H1 (cell line): ENCODE measurements around the gene EFCAB6. TPM values are rescaled to one million over a fixed set of nuclear protein-coding genes. Genes with fewer than 3 reads are reported as not detected.

Experiments used
- CTCF ChIA-PET: fragments of 300-600 bp; sonication (Branson Sonifier 250); formaldehyde crosslinking; loops from one replicate; lab custom pipeline; 2021; ENCODE audit not compliant: partially characterized antibody; lab: Charles Lee
- POLR2A ChIA-PET: fragments of 300-600 bp; sonication (Branson Sonifier 250); formaldehyde crosslinking; loops from one replicate; lab custom pipeline; 2021; ENCODE audit warnings: inconsistent platforms; ENCODE audit not compliant: partially characterized antibody; lab: Charles Lee
- DNase-seq, 2 experiments: peaks; one replicate each; pipeline versions ENCODE4 v3.0.0 to v3.0.0-alpha.2; 2010 to 2022; ENCODE audit warnings: low spot score in 2 of 2, low read depth in 1 of 2, mixed read lengths in 1 of 2
- FAIRE-seq: peaks from 2 replicates; lab custom pipeline; 2011; peaks lifted over from hg19 to GRCh38; lab: Jason Lieb, UNC
- H2AFZ ChIP-seq: 2 replicates; pipeline ENCODE4 v1.8.1; 2012; ENCODE audit warnings: low read length, inconsistent platforms
- H2AK5ac ChIP-seq: 2 replicates; pipeline ENCODE4 v1.6.1; 2013; ENCODE audit warnings: low read depth, low read length
- H2BK120ac ChIP-seq: replicated peaks from 2 replicates; pipeline ENCODE3; 2013; ENCODE audit warnings: low read depth, low read length, inconsistent platforms
- H2BK12ac ChIP-seq: 2 replicates; pipeline ENCODE4 v1.6.1; 2013; ENCODE audit warnings: low read depth, low read length
- H2BK15ac ChIP-seq: 2 replicates; pipeline ENCODE4 v1.6.1; 2013; ENCODE audit warnings: low read length
- H2BK20ac ChIP-seq: 2 replicates; pipeline ENCODE4 v1.6.1; 2013; ENCODE audit warnings: low read length
- H2BK5ac ChIP-seq: 2 replicates; pipeline ENCODE4 v1.6.1; 2013; ENCODE audit warnings: low read depth, low read length
- H3K14ac ChIP-seq: 2 replicates; pipeline ENCODE4 v1.6.1; 2013; ENCODE audit warnings: inconsistent platforms; ENCODE audit not compliant: insufficient read length
- H3K18ac ChIP-seq: 2 replicates; pipeline ENCODE4 v1.6.1; 2013; ENCODE audit warnings: low read length; ENCODE audit errors: extremely low read depth
- H3K23ac ChIP-seq: 2 replicates; pipeline ENCODE4 v1.6.1; 2013; ENCODE audit warnings: inconsistent platforms; ENCODE audit not compliant: insufficient read length
- H3K23me2 ChIP-seq: 2 replicates; pipeline ENCODE4 v1.6.1; 2013; ENCODE audit warnings: low read depth, low read length
- H3K27ac ChIP-seq: 2 replicates; pipeline ENCODE4 v1.6.1; 2011; ENCODE audit warnings: low read depth, low read length, inconsistent platforms
- H3K27me3 ChIP-seq, 4 experiments: replicated peaks in 1 of 4; 1 replicate in 1 of 4; 2 replicates in 3 of 4; pipeline versions ENCODE4 v1.6.1 to v1.8.1; 2011 to 2013; ENCODE audit warnings: low read length in 3 of 4, mild to moderate bottlenecking in 3 of 4, inconsistent platforms in 2 of 4, mixed read lengths in 2 of 4, moderate library complexity in 1 of 4; ENCODE audit not compliant: control insufficient read depth in 3 of 4, insufficient read depth in 3 of 4; ENCODE audit errors: extremely low read depth in 1 of 4
- H3K36me3 ChIP-seq, 4 experiments: 2 replicates each; pipeline versions ENCODE4 v1.6.1 to v1.8.1; 2011 to 2013; ENCODE audit warnings: mild to moderate bottlenecking in 4 of 4, low read length in 3 of 4, moderate library complexity in 2 of 4, control low read depth in 1 of 4, inconsistent platforms in 1 of 4; ENCODE audit not compliant: insufficient read depth in 4 of 4, control insufficient read depth in 2 of 4
- H3K4ac ChIP-seq: replicated peaks from 2 replicates; pipeline ENCODE3; 2013; ENCODE audit warnings: low read length, low read depth, mixed read lengths, inconsistent platforms; ENCODE audit not compliant: insufficient read length
- H3K4me1 ChIP-seq, 4 experiments: replicated peaks in 1 of 4; 1 replicate in 1 of 4; 2 replicates in 3 of 4; pipeline versions ENCODE4 v1.6.1 to v1.8.1; 2011 to 2013; ENCODE audit warnings: low read length in 3 of 4, inconsistent platforms in 2 of 4, mixed read lengths in 1 of 4; ENCODE audit not compliant: insufficient read depth in 4 of 4, control insufficient read depth in 3 of 4
- H3K4me2 ChIP-seq, 2 experiments: 2 replicates each; pipeline versions ENCODE4 v1.6.1 to v1.8.1; 2011 to 2013; ENCODE audit warnings: low read depth in 2 of 2, low read length in 2 of 2, control low read depth in 1 of 2, inconsistent platforms in 1 of 2, mild to moderate bottlenecking in 1 of 2; ENCODE audit not compliant: insufficient read depth in 1 of 2
- H3K4me3 ChIP-seq, 4 experiments: fragments of 200-600, 300-600 bp in 1 of 4; sonication (generic), shearing (Covaris generic), sonication (Bioruptor Twin) in 1 of 4; 2 replicates each; pipeline versions ENCODE4 v1.5.1 to v1.8.1; 2011 to 2016; ENCODE audit warnings: low read length in 4 of 4, low read depth in 3 of 4, control low read depth in 2 of 4, inconsistent platforms in 2 of 4, mild to moderate bottlenecking in 2 of 4, mixed read lengths in 1 of 4, moderate library complexity in 1 of 4; ENCODE audit not compliant: insufficient read depth in 2 of 4; ENCODE audit errors: extremely low read depth in 1 of 4
- H3K56ac ChIP-seq: replicated peaks from 2 replicates; pipeline ENCODE3; 2013; ENCODE audit warnings: low read depth, mild to moderate bottlenecking, mixed read lengths, low read length, inconsistent platforms; ENCODE audit not compliant: insufficient read length
- H3K79me1 ChIP-seq: 2 replicates; pipeline ENCODE4 v1.6.1; 2013; ENCODE audit warnings: low read depth, low read length, control low read depth
- H3K79me2 ChIP-seq, 2 experiments: 2 replicates each; pipeline versions ENCODE4 v1.6.1 to v1.8.1; 2012 to 2013; ENCODE audit warnings: low read length in 2 of 2, mild to moderate bottlenecking in 2 of 2, inconsistent platforms in 1 of 2; ENCODE audit not compliant: insufficient read depth in 2 of 2, control insufficient read depth in 1 of 2
- H3K9ac ChIP-seq, 4 experiments: replicated peaks in 1 of 4; 1 replicate in 1 of 4; 2 replicates in 3 of 4; pipeline versions ENCODE4 v1.6.1 to v1.8.1; 2011 to 2013; ENCODE audit warnings: low read depth in 3 of 4, low read length in 3 of 4, control low read depth in 2 of 4, mild to moderate bottlenecking in 2 of 4, moderate library complexity in 2 of 4, inconsistent platforms in 1 of 4; ENCODE audit errors: extremely low read depth in 1 of 4
- H3K9me3 ChIP-seq, 2 experiments: 2 replicates each; pipeline versions ENCODE4 v1.6.1 to v1.8.1; 2012 to 2013; ENCODE audit warnings: mild to moderate bottlenecking in 2 of 2, moderate library complexity in 2 of 2, control low read depth in 1 of 2, inconsistent platforms in 1 of 2, low read depth in 1 of 2, low read length in 1 of 2, mixed read lengths in 1 of 2; ENCODE audit not compliant: insufficient read depth in 2 of 2
- H4K20me1 ChIP-seq, 2 experiments: replicated peaks in 1 of 2; 2 replicates each; pipeline versions ENCODE3 to v1.8.1; 2011 to 2013; ENCODE audit warnings: inconsistent platforms in 2 of 2, low read length in 2 of 2, mild to moderate bottlenecking in 1 of 2; ENCODE audit not compliant: insufficient read depth in 2 of 2, control insufficient read depth in 1 of 2
- H4K5ac ChIP-seq: 2 replicates; pipeline ENCODE4 v1.6.1; 2013; ENCODE audit warnings: low read length, low read depth, mixed read lengths, inconsistent platforms; ENCODE audit not compliant: insufficient read length
- H4K8ac ChIP-seq: 2 replicates; pipeline ENCODE4 v1.8.0; 2013; ENCODE audit warnings: mild to moderate bottlenecking, moderate library complexity, low read length, inconsistent platforms; ENCODE audit not compliant: insufficient read depth; ENCODE audit errors: extremely low read depth
- H4K91ac ChIP-seq: replicated peaks from 2 replicates; pipeline ENCODE3; 2013; ENCODE audit warnings: low read length, mixed read lengths, inconsistent platforms; ENCODE audit not compliant: insufficient read length
- BACH1 ChIP-seq: IDR thresholded peaks from 2 replicates; pipeline ENCODE4 v1.6.1; 2012; ENCODE audit warnings: low read length, improper control_type of control experiment
- FOSL1 ChIP-seq: IDR thresholded peaks from 2 replicates; pipeline ENCODE4 v1.6.1; 2011; ENCODE audit warnings: mild to moderate bottlenecking, low read depth, low read length, moderate library complexity; ENCODE audit not compliant: insufficient read depth
- POU5F1 ChIP-seq: IDR thresholded peaks from 2 replicates; pipeline ENCODE4 v1.6.1; 2011; ENCODE audit warnings: low read depth, mild to moderate bottlenecking, low read length, moderate library complexity
- RXRA ChIP-seq: IDR thresholded peaks from 2 replicates; pipeline ENCODE4 v1.6.1; 2011; ENCODE audit warnings: low read depth, mild to moderate bottlenecking, low read length, moderate library complexity; ENCODE audit not compliant: insufficient read depth
- TAF1 ChIP-seq: IDR thresholded peaks from 2 replicates; pipeline ENCODE4 v1.6.1; 2011; ENCODE audit warnings: mild to moderate bottlenecking, low read depth, low read length
- TCF12 ChIP-seq: IDR thresholded peaks from 2 replicates; pipeline ENCODE4 v1.6.1; 2011; ENCODE audit warnings: low read depth, mild to moderate bottlenecking, low read length
- WGBS, 2 experiments: shearing (Covaris generic) in 1 of 2; methylation state at CpG; one replicate each; pipeline versions ENCODE4 v1.1.6 to v1.1.7; 2013 to 2015; ENCODE audit warnings: low lambda C conversion rate in 2 of 2, mixed read lengths in 2 of 2, inconsistent platforms in 1 of 2, low coverage in 1 of 2, missing lambda C conversion rate in 1 of 2; ENCODE audit not compliant: insufficient replicate concordance in 2 of 2, insufficient coverage in 1 of 2, insufficient read length in 1 of 2; ENCODE audit errors: extremely low coverage in 1 of 2, missing lambda C conversion rate in 1 of 2; 5-methylcytosine and 5-hydroxymethylcytosine counted together
- polyA plus RNA-seq, 7 experiments: library from polyadenylated mRNA; depleted of rRNA in 3 of 7; stranded (reverse) in 5 of 7; unstranded in 2 of 7; fragments of >200 nt in 5 of 7; fragments of 200-250 nt in 2 of 7; gene quantifications; 1 replicate in 5 of 7; 2 replicates in 1 of 7; 4 replicates in 1 of 7; pipeline versions ENCODE4 v1.2.1 to v1.2.3, GENCODE V29; 2011 to 2013; ENCODE audit warnings: missing spikeins in 2 of 7, mixed read lengths in 2 of 7
- total RNA-seq: library from RNA; stranded (reverse); fragmentation: NEBNext Ultra II Directional; extraction: Animal tissue kit (Norgen Biotek cat#: 25700); gene quantifications from 2 replicates; pipeline ENCODE4 v1.2.1, GENCODE V29; 2021

EFCAB6 gene
- total and polyA plus RNA-seq, 2 of the 8 experiments (the other 6 are each of a cell fraction or from before 2014, with no cell fraction given), result 0.32 to 1.7 TPM

DNA sequence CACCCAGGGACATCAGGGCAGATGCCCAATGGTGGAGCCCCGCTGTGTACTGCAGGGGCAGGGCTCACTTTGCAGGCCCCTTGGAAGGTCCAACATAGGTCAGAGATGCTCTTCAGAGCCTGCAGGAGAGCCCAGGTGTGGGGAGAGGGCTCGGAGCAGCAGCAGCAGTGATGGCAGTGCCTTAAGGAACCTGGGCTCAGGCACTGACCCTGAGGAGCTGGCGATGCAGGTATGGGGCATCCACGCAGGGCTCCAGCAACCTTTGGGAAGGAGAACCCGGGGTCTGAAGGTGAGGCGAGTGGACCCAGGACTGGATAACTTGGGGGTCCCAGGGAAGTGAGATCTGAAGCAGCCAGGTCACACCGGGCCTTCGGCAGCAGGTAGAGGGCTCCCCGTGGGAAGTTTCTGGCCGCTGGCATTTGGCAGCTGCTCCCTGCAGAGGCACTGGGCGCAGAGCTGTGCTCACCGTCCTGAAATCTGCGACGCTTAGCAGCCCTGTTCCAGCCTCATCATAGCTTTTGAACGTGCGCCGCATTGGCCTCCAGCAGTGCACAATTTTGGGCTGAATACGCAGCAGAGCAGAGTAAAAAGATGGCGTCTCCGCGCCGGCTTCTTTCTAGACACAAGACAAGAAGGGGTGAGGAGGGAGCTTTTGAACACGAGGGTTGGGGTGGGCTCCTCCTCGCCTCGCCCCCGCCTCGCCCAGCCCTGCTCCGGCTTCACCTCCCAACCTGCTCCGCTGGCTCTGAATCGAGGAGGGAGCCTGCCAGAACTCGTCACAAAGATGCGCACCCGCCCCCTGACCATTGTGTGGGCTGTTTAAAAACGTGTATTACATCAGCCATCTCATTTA, 281.5 kb downstream of the EFCAB6 start:
- Histone ChIP-seq H3K79me1 (no peaks in the 10 kb centered on the region), H2BK20ac (no peak overlapping the region)

More for the DNA sequence above, 281.5 kb downstream of the EFCAB6 start:
- Histone ChIP-seq H3K27ac (no peak overlapping the region), H3K18ac (no peak overlapping the region; the same call in 1 of the 2 replicates), H4K5ac (no peak overlapping the region), H3K4ac (no peak overlapping the region), H3K4me3 (no peak overlapping the region), H3K36me3 (no peaks in the 10 kb centered on the region), H3K79me2 (no peaks in the 10 kb centered on the region), H2AFZ (no peak overlapping the region), H3K27me3 (no peaks in the 10 kb centered on the region), H4K91ac (peak overlapping the region; percentile 23), H2BK12ac (0 out of 2 replicates have a peak overlapping the region, but pooled peaks have one; percentile 27), H2BK15ac (no peak overlapping the region; the same call in 1 of the 2 replicates), H2AK5ac (no peak overlapping the region), H2BK120ac (no peak overlapping the region), H3K23me2 (no peaks in the 10 kb centered on the region), H3K4me2 (no peak overlapping the region), H3K14ac (no peak overlapping the region), H2BK5ac (no peak overlapping the region), H3K4me1 (no peaks in the 10 kb centered on the region; a peak in 2 of 7 replicates), H3K9me3 (no peaks in the 10 kb centered on the region), H4K8ac (peak overlapping the region; percentile 62; the same call in 1 of the 2 replicates), H4K20me1 (no peaks in the 10 kb centered on the region), H3K9ac (no peak overlapping the region), H3K23ac (no peak overlapping the region), H3K56ac (no peak overlapping the region)
- FAIRE-seq (no peak), DNase-seq (no peak)
- 90% methylated on average over 32 of the region's 34 CpGs; no CpG with 5 or more reads in 1 of the 2 experiments for WGBS, 2 experiments
- ChIA-PET CTCF (interaction anchor here (0.7 to 1.2 kb wide), 3 partner anchors 11 to 395 kb away, joined by 3 read pairs; no protein-coding TSS in a partner anchor), POLR2A (no interaction called here)
- TF ChIP-seq FOSL1 (no peak), TCF12 (no peak), RXRA (no peak), BACH1 (no peak), TAF1 (no peak), POU5F1 (no peak)
